Endodermal cell (in vitro differentiated cells): ENCODE results near the gene SLC12A6. TPM values are rescaled to one million over a fixed set of nuclear protein-coding genes. Genes with fewer than 3 reads are reported as not detected.

Experiments used
- DNase-seq: peaks from one replicate; pipeline ENCODE4 v3.0.0-alpha.2; 2017
- H3K27ac ChIP-seq: 2 replicates; pipeline ENCODE4 v1.5.1; 2013; ENCODE audit warnings: mild to moderate bottlenecking, low read depth, low read length, moderate library complexity
- H3K27me3 ChIP-seq: 2 replicates; pipeline ENCODE4 v1.6.1; 2013; ENCODE audit warnings: mild to moderate bottlenecking, low read length, moderate library complexity; ENCODE audit not compliant: insufficient read depth, control insufficient read depth, poor library complexity, severe bottlenecking
- H3K36me3 ChIP-seq: 2 replicates; pipeline ENCODE4 v1.7.0; 2013; ENCODE audit warnings: mild to moderate bottlenecking, low read length, moderate library complexity; ENCODE audit not compliant: control insufficient read depth, insufficient read depth
- H3K4me1 ChIP-seq: one replicate; pipeline ENCODE4 v1.7.0; 2013; ENCODE audit warnings: low read length; ENCODE audit not compliant: control insufficient read depth, insufficient read depth
- H3K4me3 ChIP-seq: 2 replicates; pipeline ENCODE4 v1.5.1; 2013; ENCODE audit warnings: mild to moderate bottlenecking, low read length, moderate library complexity
- H3K9ac ChIP-seq: 2 replicates; pipeline ENCODE4 v1.6.1; 2013; ENCODE audit warnings: mild to moderate bottlenecking, low read length, moderate library complexity; ENCODE audit not compliant: poor library complexity, severe bottlenecking; ENCODE audit errors: extremely low read depth
- H3K9me3 ChIP-seq: 2 replicates; pipeline ENCODE4 v1.6.1; 2013; ENCODE audit warnings: mild to moderate bottlenecking, low read length, moderate library complexity; ENCODE audit not compliant: control insufficient read depth
- H3K27ac Mint-ChIP-seq: 2 replicates; pipeline ENCODE4 v1.8.0; 2020; ENCODE audit warnings: mixed read lengths
- H3K27me3 Mint-ChIP-seq: 2 replicates; pipeline ENCODE4 v1.8.0; 2021; ENCODE audit warnings: mild to moderate bottlenecking, mixed read lengths; ENCODE audit not compliant: insufficient read depth
- H3K36me3 Mint-ChIP-seq: 2 replicates; pipeline ENCODE4 v1.8.0; 2020; ENCODE audit warnings: low read depth, mixed read lengths
- H3K4me1 Mint-ChIP-seq: 2 replicates; pipeline ENCODE4 v1.8.0; 2020; ENCODE audit warnings: mixed read lengths
- H3K4me3 Mint-ChIP-seq: 2 replicates; pipeline ENCODE4 v1.8.0; 2020; ENCODE audit warnings: mild to moderate bottlenecking, moderate library complexity, mixed read lengths
- H3K9me3 Mint-ChIP-seq: 2 replicates; pipeline ENCODE4 v1.8.0; 2020; ENCODE audit warnings: mild to moderate bottlenecking, mixed read lengths
- CTCF ChIP-seq: fragments of 200-600 bp; sonication (generic); conservative IDR thresholded peaks from 2 replicates; pipeline ENCODE4 v1.5.0; 2021; ENCODE audit warnings: antibody characterized with exemption, mild to moderate bottlenecking
- WGBS, 2 experiments: methylation state at CpG; one replicate each; pipeline versions ENCODE4 v1.1.5 to v1.1.7; 2013; ENCODE audit warnings: missing lambda C conversion rate in 2 of 2, mixed read lengths in 1 of 2; ENCODE audit not compliant: insufficient coverage in 1 of 2, insufficient read length in 1 of 2; 5-methylcytosine and 5-hydroxymethylcytosine counted together
- total RNA-seq, 2 donors: library from RNA; stranded (reverse); fragmentation: NEBNext Ultra II Directional in 1 of 2; extraction: Animal tissue kit (Norgen Biotek cat#: 25700) in 1 of 2; gene quantifications; 2 replicates in 1 of 2; 3 replicates in 1 of 2; pipeline ENCODE4 v1.2.1, GENCODE V29; 2021

SLC12A6 gene
- total RNA-seq, 2 donors from 2014 or later: 18.2 to 23.3 TPM

GRCh38 chr15:34216527-34217270 is 120.9 kb downstream of the SLC12A6 start:
- H3K36me3 ChIP-seq: no peaks in the 10 kb centered on the region
- DNase-seq: no peak
- no peak overlapping the region for H3K4me3 ChIP-seq
- no peaks in the 10 kb centered on the region for H3K27me3 ChIP-seq
- Mint-ChIP-seq H3K36me3 (no peaks in the 10 kb centered on the region), H3K27ac (no peak overlapping the region), H3K27me3 (no peaks in the 10 kb centered on the region), H3K4me1 (peaks cover 20% of the 10 kb centered on the region), H3K4me3 (no peak overlapping the region), H3K9me3 (no peaks in the 10 kb centered on the region)
- H3K4me1 ChIP-seq: no peaks in the 10 kb centered on the region
- H3K9me3 ChIP-seq: no peaks in the 10 kb centered on the region
- no peak overlapping the region for H3K27ac ChIP-seq
- no peak overlapping the region for H3K9ac ChIP-seq
- no peak for TF ChIP-seq CTCF

GRCh38 chr15:34214135-34214534 is 123.4 kb downstream of the SLC12A6 start:
- peak; percentile 66 for DNase-seq
- no peak overlapping the region for H3K9ac ChIP-seq
- Mint-ChIP-seq H3K27me3 (no peaks in the 10 kb centered on the region), H3K36me3 (no peaks in the 10 kb centered on the region), H3K9me3 (no peaks in the 10 kb centered on the region), H3K27ac (peak overlapping the region; percentile 83), H3K4me3 (peak overlapping the region; percentile 27), H3K4me1 (peaks cover 20% of the 10 kb centered on the region)
- H3K4me1 ChIP-seq: no peaks in the 10 kb centered on the region
- 69 to 79% methylated on average over 2 to 3 of the region's 3 CpGs for WGBS, 2 experiments
- no peak for TF ChIP-seq CTCF
- H3K36me3 ChIP-seq: no peaks in the 10 kb centered on the region
- no peak overlapping the region for H3K27ac ChIP-seq
- no peak overlapping the region for H3K4me3 ChIP-seq
- no peaks in the 10 kb centered on the region for H3K9me3 ChIP-seq
- H3K27me3 ChIP-seq: no peaks in the 10 kb centered on the region

- 60 to 76% methylated on average over 1 to 3 of the region's 4 CpGs for WGBS, 2 experiments
- no peak overlapping the region for H3K4me3 Mint-ChIP-seq
- no peaks in the 10 kb centered on the region for H3K27me3 Mint-ChIP-seq
- Histone ChIP-seq H3K27ac (no peak overlapping the region), H3K9ac (no peak overlapping the region), H3K4me1 (no peaks in the 10 kb centered on the region), H3K4me3 (no peak overlapping the region), H3K36me3 (no peaks in the 10 kb centered on the region), H3K27me3 (no peaks in the 10 kb centered on the region), H3K9me3 (no peaks in the 10 kb centered on the region)
- peaks cover 22% of the 10 kb centered on the region for H3K4me1 Mint-ChIP-seq
- peak overlapping the region; percentile 83 for H3K27ac Mint-ChIP-seq
- no peaks in the 10 kb centered on the region for H3K9me3 Mint-ChIP-seq
- DNase-seq: no peak
- H3K36me3 Mint-ChIP-seq: no peaks in the 10 kb centered on the region
- peak; percentile 55 for TF ChIP-seq CTCF
Measured at GRCh38 chr15:34213690-34214089, 123.9 kb downstream of the SLC12A6 start.
